Activated CD4-positive, alpha-beta T cell treated with anti-CD3 and anti-CD28 coated beads, Interleukin-2, amount 50 U/mL, for 4 hours (primary cell): ENCODE measurements around the gene ZNF639.
"Not testable (repeated sequence)": the region's sequence is repeated elsewhere in the genome, so short reads cannot be mapped to it uniquely, and the experiment has no call there.

Experiments used
- DNase-seq, 2 experiments: peaks; one replicate each; pipeline ENCODE4 v3.0.0-alpha.2; 2020

The ZNF639 gene, protein sequence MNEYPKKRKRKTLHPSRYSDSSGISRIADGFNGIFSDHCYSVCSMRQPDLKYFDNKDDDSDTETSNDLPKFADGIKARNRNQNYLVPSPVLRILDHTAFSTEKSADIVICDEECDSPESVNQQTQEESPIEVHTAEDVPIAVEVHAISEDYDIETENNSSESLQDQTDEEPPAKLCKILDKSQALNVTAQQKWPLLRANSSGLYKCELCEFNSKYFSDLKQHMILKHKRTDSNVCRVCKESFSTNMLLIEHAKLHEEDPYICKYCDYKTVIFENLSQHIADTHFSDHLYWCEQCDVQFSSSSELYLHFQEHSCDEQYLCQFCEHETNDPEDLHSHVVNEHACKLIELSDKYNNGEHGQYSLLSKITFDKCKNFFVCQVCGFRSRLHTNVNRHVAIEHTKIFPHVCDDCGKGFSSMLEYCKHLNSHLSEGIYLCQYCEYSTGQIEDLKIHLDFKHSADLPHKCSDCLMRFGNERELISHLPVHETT

DNA sequence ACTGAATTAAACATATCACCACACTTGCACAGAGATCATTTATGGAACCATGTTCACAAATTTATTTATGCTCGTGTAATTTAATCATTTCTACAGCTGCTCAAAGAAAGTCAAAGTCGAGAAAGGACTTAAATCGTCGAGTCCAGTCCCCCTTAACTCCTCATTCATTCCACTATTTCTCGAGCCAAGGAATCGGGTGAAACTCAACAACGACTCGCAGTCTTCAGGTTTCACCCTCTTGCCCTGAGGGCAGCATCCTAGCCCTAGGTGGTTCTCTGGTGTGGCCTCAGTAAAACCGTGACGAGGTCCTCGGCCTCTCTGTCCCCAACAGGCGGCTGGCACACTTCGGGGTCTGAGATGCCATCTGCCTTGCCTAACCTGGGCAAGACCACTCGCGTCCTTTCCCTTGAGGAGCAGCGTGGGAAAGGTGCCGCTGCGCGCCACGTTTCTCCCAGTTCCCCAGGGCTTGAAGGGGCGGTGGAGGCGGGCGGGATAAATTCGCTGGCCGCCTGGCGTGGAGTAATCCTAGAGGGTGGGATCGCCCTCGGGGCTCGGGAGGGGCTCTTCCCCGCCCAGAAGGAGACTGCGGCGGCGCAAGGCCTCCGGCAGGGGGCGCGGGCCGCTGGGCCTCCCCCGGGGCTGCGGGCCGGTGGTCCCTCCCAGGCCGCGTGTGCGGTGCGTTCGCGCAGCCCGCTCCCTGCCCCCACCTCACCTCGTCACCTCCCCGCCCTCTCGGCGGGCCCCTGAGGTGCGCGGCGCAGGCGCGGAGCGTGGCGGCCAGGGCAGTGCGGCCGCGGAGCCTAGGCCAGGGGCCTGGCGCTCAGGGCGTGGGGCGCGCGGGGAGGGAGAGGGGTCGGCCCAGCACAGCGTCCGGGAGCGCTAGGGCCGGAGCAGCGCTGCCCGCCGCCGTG is at the start of gene ZNF639:
Gene ZNF639, plus strand, starts transcription at position 746 of the 911 bp plus-strand sequence. CDS start 5,263 bp downstream, outside the sequence.
- peak; percentile 76 to 79 for DNase-seq

DNA sequence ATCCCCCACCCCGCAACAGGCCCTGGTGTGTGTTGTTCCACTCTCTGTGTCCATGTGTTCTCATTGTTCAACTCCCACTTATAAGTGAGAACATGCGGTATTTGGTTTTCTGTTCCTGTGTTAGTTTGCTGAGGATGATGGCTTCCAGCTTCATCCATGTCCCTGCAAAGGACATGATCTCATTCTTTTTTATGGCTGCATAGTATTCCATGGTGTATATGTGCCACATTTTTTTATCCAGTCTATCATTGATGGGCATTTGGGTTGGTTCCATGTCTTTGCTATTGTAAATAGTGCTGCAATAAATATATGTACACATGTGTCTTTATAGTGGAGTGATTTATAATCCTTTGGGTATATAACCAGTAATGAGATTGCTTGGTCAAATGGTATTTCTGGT is 48.4 kb upstream of the ZNF639 start:
- DNase-seq = not testable (repeated sequence)

DNA sequence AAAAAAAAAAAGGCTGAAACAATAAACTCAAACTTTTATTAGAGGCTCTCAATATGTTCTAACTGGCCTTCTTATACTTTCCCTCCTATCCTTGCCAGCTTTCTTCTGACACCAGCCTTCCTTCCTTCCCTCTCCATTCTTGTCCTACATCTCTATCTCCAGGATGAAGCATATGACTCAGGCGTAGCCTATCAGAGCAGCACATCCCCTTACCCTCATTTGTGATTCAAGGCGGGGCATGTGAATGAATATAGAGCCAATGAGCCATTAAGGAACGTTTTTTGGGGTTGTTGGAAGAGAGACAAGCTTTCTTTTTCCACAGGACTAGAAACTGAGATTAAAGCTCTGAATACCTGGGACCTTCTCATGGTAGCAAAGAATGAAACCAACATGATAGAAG is 46.8 kb upstream of the ZNF639 start:
- DNase-seq = no peak

DNA sequence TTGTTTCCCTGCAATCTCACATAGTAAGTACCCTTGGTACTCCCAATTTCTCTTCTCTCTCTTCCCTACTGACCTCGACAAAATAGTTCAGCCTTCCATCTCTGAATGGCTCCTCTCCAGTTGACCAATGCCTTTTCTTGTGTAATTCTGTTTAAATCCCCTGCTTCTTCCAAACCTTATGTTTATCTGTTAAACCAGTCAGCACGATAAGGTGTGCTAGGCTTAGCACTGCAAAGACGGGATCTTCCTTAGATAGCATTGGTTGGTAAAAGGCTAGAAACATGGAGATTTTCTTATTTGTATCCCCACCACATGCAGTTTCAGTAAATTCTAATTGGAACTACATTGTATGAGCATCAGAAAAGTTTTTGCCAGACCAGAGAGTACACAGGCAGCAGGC is 46.1 kb upstream of the ZNF639 start:
- DNase-seq = no peak

DNA sequence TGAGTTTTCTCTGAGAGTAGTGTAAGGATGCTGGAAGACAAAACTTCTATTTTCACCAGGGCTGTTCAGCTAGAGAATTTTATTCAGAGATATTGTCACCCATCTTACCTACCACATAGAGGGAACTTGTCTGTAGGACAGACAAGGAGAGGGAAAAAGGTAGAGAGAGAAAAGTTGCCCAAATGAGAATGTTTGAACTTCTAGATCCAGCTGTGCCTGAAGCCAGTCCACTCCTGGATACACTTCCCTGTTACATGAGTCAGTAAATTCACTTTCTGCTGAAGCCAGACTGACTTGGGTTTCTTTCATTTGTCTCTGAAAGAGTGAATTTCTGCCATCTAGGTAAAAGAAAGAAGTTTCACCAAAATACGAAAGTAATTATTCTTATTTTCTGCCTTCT is 44.7 kb upstream of the ZNF639 start:
- DNase-seq = no peak

DNA sequence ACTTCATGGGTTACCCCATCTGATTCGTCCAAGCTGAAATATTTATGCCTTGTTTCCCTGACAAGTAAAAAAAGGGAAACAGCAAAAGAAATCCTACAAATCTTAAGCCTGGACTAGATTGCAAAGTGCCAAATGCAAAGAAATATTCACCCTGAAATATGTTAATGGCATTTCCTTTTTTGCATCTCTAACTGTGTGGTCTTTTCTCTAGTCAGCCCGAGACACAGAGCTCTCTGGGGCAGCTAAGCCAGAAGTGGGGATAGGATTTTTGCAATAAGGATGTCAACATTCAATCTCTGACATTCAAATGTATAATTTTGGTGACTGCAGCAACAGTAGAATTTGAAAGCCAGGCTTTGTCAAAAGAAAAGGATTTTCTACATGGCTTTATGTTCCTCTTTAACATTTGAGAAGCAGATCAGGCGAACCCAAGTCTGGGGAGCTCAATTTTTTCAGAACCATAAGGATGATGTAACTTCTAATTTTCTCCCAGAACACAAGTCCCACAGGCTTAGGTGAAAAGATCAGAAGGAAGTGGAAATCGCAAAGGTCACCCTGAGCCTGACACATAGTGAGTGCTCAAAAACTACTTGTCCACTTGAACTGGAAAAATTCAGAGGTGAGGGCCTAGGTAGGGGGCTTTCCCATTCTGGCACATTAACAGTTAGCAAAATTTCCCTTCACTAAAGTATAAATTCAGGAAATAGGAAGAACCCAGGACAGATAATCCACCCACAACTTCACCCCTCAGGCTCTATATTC is 43.7 kb upstream of the ZNF639 start:
- no peak for DNase-seq

DNA sequence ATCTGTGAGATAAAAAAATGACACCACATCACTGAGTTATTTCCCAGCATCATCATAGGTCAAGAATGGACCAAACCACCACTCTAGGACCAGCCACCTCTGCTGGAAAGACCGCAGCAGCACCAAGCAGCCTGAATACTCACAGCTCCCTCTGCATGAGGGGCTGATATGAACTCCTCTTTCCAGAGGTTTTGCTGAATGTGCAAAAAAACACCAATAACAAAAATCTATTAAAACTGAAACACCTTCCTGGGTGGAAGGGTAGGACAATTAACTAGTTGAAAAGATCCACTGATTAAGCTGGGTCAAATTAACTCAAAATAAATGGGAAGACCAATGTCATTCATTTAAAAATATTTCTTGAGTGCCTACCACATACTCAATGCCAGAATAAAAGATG is 43.0 kb upstream of the ZNF639 start:
- no peak for DNase-seq

DNA sequence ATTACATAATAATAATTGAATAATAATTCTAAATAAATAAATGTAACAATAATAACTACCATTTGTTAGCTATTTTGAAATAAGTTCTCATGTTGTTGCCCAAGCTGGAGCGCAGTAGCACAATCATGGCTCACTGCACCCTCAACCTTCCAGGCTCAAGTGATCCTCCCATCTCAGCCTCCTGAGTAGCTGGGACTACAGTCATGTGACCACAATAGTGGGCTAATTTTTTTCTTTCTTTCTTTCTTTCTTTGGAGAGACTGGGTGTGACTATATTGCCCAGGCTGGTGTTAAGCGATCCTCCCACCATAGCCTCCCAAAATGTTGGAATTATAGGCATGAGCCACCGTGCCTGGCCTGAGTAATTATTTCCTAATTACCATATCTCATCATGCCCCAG is 41.0 kb upstream of the ZNF639 start:
- no peak for DNase-seq

DNA sequence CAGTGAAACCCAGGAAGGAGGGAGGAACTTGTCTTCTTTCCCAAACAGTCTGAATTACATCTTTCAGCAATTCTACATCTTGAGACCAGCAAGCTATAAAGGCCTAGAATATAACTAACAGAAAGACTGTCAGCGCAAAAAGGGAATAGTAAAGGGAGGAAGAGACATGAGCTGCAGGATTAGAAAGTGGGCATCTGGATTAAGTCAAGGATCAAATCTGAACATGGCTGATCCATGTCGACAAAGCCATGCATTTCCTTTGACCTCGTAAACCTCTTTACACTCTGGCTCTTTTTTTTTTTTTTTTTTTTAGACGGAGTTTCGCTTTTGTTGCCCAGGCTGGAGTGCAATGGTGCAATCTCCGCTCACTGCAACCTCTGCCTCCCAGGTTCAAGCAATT is 36.5 kb upstream of the ZNF639 start:
- DNase-seq = no peak

DNA sequence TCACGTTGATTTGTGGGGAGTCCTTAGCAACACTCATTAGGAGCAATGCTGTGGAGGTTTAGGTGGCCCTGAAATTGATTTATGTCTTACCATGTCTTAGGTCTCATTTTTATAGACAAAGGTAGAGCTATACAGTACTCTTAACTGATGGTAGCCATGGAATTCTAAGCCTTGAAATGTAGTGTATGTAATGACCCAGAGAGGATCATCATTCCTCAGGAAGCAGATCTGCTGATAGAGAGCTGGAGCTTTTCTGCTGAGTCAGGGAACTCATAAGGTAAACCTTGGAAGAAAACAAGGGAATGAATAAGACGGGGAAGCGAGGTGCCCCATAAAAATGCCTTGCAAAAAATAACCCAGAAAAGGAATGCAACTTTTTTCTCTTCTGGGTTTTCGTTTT is 34.0 kb upstream of the ZNF639 start:
- DNase-seq = no peak

DNA sequence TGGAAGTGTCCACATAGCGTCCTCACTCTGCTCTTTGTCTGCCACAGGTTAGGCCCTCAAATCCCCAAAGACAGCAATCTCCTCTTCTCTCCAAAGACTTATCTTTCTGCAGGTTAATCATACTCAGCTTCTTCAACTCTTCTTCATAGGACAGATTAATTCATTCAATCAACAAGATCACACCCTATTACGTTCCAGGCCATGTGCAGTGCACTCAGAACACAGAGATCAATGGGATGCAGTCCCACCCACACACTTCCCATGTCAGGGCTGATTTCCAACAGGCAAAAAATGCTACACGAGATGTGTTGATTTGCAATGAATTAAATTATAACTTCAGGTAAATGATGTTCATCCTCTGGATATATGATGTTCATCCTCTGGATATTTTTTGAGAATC is 33.5 kb upstream of the ZNF639 start:
- DNase-seq = no peak

DNA sequence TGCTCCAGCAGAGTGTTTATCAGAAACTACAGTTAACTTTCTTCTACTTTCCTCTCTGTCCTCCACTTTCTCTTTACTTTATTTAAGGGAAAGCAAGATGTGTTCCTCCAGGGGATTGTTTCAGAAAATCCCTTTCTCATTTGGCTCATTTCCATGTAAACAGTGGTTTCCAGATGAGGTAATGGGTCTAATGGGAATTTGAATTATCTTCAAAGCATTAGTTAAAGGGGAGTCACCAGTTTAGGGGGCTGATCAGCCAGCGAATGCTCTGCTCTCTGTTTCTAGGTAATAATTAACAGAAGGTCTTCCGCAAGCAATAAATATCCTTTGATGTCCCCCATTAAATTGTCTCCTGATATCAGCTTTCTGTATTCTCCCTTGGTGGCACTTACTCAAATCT is 30.4 kb upstream of the ZNF639 start:
- DNase-seq = no peak

DNA sequence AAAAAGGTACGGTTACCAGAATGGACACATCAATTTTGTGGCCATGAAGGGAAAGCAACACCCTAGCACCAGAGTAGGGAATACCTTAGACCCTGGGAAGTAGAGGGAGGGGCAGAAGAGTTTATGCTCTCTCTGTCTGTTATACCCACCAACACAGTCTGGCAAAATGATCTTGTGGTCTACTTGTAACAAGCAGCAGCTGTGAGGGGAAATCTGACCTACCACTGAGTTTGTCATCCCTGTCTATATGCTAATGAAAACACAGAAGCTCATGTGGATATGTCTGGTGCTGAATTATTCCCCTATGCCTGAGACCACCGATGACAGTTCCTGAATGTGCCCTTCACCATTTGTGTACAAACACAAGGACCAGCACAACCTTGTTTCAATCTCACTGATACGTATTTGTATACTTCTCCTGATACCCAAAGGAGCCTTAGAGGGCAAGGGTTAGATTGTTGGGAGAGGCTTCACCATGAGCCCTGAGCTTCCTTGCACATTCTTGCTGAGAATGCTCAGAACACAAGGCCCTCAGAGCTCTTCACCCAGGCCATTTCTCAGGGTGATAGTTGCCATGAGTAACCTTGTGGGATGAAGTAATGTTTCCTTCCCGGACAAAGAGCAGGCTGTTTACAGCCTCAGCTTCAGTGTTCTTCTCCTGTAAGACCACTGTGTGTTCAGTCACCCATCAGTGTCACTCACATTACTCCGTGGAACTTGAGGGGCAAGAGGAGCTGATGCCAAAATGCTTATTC is 24.7 kb upstream of the ZNF639 start:
- DNase-seq = no peak

DNA sequence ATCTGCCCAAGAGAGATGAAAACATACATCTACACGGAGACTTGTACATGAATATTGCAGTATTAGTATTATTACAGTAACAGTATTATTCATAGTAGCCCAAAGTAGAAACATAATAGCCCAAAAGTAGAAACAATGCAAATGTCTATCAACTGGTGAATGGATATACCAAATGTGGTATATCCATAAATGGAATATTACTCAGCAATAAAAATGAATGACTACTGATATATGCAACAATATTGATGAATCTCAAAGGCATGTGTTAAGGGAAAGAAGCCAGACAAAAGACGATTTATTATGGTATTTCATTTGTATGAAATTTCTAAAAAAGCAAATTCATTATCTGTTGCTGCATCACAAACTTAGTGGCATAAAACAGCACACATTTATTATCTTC is 23.5 kb upstream of the ZNF639 start:
- DNase-seq = no peak

DNA sequence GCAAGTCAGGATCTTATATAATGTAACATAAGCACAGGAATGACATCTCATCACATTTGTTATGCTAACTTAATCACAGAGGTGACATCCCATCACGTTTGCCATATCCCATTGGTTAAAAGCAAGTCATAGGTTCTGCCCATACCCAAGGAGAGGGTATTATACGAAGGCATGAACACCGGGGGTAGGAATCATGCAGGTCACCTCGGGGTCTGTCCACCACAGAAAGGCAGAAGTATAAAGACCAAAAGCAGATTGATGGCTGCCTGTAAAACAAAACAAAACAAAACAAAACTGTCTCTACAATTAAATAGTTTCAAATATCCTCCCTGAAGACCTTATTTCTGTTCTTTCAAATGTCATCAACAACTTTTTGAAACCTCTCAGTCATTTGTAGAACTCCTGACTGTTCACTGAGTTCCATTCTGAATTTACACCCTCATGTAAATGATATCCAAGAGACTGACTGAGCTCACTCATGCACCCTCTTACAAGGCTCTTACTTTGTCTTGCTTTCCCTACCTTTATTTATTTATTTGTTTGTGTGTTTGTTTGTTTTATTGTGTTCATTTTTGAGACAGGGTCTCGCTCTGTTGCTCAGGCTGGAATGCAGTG is 22.7 kb upstream of the ZNF639 start:
- no peak for DNase-seq

DNA sequence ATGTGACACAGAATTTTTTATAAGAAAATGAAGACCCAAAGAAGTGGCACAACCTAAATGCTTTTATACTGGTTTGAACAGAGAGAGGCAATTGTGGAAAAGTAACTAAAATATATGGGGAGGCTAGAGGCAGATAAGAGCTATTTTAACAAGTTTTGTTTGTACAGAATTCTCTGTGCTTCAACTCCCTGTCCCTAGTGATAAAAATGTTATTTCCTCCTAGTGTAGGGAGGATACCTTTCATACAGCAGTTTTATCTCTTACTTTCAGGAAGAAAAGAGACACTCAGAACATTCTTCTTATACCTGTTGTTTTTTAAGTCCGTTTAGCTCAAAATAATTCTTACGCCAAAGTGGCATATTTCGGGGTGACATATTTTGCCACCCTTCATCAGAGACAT is 21.2 kb upstream of the ZNF639 start:
- no peak for DNase-seq

DNA sequence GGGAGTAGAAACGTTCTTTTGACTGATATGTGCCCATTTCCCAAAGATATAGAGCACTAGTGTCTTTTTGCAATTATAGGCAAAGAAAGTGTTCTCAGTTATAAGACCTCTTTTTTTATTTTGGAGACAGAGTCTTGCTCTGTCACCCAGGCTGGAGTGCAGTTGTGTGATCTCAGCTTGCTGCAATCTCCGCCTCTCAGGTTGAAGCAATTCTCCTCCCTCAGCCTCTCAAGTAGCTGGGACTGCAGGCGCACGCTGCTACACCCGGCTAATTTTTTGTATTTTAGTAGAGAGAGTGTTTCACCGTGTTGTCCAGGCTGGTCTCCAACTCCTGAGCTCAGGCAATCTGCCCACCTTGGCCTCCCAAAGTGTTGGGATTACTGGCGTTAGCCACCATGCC is 20.7 kb upstream of the ZNF639 start:
- DNase-seq = no peak

DNA sequence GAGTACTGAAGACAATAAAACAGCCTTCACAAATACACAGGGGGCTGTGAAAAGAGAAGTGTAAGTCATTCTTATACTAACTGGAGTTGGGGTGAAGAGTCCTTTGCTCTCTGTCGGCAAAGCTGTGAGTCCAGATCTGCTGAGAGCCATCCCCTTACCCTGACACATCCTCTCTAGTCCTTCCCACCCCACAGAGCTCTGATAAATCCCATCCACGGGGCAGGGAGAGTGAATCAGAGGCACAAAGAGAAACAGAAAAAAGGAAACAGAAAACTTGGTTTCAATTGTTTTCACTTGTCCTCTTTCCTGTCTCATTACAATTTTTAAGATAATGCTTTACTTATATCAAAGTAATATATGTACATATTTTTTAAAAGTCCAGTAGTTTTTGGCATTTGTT is 18.2 kb upstream of the ZNF639 start:
- DNase-seq = no peak

DNA sequence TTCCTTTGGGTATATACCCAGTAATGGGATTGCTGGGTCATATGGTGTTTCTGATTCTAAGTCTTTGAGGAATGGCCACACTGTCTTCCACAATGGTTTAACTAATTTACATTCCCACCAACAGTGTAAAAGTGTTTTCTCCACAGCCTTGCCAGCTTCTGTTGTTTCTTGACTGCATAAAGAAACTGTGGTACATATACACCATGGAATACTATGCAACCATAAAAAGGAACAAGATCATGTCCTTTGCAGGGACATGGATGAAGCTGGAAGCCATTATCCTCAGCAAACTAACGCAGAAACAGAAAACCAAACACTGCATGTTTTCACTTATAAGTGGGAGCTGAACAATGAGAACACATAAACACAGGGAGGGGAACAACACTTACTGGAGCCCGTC is 15.5 kb upstream of the ZNF639 start:
- not testable (repeated sequence) for DNase-seq

DNA sequence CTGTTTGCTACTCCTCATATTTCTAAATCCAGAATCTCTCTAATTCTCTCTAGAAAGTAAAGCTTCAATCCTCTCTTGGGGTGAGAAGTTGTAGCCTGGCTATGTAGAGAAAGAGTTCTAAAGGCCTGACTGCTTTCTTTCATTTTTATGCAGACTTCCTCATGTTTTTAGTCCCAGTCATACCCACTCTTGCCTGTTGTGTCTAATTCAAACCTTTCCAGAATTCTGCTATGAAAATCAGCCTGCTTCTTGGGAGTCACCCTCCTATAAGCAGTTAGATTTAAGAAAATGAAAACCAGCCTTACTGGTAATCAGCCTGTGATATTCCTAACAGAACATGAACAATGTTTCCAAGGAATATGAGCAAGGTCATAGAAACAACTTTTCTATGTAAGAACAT is 14.8 kb upstream of the ZNF639 start:
- DNase-seq = no peak

DNA sequence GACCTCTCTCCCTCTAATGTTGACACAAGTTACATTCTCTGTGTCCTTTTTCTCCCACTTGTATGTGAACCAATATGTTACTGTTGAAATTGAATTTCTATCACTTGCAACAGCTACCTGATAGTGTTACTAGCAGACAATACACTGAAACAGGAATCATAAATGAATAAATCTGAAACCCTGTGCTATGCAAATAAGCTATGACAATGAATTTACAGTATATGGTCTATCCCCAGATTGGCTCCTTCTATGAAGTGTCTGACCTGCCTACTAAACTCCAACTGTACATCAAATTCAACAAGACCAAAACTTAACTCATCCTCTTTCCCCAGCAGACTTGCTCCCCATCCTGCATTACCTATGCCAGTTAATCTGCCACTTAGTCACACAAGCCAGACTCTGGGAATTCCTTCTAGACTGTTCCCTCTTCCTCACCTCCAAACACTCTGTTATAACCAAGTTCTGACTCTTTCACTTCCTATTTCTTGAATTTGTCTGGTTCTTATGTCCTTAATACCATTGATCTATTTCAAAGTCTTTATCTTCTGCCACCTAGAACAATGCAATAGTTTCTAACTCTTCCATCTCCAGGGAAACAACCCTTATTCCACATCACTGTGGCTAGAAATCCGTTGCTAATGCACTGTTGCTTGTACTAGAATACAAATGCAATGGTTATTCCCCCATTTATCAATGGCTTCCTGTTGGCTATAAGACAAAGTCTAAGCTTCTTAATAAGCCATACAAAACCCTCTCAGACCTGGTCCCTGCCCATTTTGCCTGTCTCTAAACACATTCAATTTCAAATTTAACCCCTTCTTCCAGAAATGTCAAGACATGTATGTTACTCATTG is 13.4 kb upstream of the ZNF639 start:
- no peak for DNase-seq
